NCI-H1930 (cell line): Measurements from ENCODE around the gene MCM7.

Source experiments
- DNase-seq, 2 experiments: peaks; one replicate each; lab custom pipeline; 2025; lab: John Stamatoyannopoulos, UW

MCM7 gene

GRCh38 chr7:100122568-100122967, 21.4 kb upstream of the MCM7 start:
- DNase-seq: no peak

GRCh38 chr7:100122067-100122466, 20.9 kb upstream of the MCM7 start:
- no peak for DNase-seq

- no peak for DNase-seq
These were observed 19.5 kb upstream of the MCM7 start for GRCh38 chr7:100120733-100121036.

DNA sequence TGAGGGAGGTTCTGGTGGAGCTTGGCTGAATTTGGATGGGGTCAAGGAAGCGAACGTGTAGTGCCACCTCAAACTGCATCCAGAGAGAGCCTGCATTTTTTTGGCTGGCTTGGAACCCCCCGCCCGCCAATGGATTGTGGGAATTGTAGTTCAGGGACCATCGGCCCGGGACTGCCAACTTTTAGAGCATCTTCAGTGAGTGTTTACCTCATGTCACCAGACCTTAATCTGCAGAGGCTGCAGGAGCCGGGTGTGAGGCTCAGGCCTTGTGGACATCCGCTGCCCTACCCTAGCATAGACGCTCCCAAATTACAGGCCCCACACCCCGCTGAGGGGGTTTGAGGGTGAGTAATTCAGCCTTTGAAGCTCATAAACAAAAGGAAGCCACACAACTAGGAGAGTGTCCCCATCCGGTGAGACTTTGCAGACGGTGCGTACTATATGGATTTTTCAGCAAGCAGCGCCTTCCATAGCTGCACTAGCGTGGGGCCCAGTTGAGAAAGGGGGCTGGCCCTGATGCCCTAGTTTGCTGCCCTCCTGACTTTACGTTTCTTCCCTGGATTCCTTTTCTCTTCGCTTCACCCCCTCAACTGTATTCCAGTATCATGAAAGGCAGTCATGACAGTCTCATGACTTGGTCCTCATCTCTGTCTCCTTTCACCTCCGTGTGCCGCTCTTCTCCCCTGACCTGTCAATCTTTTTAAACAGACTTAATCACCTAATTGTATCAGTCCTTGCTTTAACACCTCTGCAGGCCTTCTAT, 19.0 kb upstream of the MCM7 start:
- DNase-seq: peak in 1 of 2 experiments; percentile 52

GRCh38 chr7:100119072-100119969, 18.1 kb upstream of the MCM7 start, which contains the start of the genes CNPY4 and TAF6:
CNPY4 (plus strand) TSS chr7:100119634; CDS start chr7:100119745, 111 bp downstream.
TAF6 (minus strand) TSS chr7:100119358; CDS start chr7:100114209, 5,149 bp downstream.
- DNase-seq: peak; percentile 95 to 96

DNA sequence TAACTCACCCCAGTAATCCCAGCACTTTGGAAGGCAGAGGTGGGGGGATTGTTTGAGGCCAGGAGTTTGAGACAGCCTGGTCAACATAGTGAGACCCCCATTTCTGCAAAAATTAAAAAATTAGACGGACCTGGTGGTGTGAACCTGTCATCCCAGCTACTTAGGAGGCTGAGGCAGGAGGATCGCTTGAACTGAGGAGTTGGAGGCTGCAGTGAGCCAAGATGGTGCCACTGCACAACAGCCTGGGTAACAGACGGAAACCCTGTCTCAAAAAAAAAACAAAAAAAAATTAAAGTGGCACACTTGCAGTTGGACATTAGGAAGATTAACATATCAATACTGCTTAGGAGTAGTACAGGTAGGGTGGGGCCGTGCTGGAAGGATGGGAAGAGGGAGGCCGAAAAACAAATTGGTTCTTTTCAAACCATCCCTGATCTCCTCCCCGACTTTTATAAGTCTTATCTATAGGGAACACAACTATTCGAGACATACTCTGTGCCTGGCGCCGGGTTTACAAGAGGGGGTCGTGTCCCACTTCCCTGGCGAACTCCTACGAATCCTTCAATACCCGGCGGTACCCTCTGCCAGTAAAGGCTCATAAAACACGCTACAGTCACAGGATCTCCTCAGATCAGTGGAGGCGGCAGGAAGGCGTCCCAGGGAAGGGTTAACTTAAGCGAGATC, 17.3 kb upstream of the MCM7 start:
- no peak for DNase-seq

DNA sequence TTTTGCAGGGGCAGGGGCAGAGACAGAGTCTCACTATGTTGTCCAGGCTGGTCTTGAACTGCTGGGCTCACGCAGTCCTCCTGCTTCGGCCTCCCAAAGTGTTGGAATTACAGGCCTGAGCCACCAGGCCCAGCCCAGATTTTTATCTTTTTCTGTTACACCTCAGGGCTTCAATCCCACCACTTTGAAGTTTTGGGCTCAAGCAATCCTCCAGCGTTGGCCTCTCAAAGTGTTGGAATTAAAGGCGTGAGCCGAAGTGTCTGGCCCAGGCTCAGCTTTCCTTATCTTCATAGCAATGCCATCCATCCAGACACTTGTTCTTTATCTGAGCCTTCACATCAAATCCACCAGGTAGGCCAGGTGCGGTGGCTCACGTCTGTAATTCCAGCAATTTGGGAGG, 13.8 kb upstream of the MCM7 start:
- no peak for DNase-seq

DNA sequence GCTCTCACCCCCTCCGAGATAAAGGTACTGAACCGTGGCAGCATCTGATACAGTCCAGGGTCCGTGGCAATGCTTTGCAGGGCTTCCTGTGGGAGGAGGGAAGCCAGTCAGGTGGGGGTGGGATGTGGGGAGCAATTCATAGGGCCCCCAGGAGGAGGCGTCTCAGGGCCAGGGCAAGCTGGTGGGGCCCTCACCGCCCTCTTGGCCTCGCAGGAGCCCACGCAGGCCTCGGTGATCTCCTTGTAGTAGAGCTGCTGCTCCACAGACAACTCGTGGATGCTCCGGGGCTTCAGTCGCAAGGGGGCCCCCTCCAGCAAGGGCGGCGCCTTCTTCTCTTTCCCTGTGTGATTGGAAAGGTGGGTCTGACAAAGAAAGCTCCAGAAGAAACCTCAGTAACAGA, 10.7 kb upstream of the MCM7 start:
- DNase-seq: no peak

DNA sequence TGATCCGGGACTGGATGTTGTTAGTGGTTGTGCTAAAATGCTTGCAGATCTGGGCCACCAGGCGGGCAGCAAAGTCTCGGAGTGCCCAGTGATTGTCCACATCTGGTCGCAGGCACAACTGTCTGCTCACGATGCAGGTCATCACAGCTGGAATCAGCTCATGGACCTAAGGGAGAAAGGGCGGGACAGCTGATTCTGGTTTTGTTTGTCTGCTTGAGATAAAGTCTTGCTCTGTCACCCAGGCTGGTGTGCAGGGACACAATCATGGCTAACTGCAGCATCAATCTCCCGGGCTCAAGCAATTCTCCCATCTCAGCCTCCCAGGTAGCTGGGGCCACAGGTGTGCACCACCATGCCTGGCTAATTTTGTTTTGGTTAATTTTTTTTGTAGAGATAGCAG, 10.0 kb upstream of the MCM7 start:
- DNase-seq: no peak

GRCh38 chr7:100109521-100110163, 8.4 kb upstream of the MCM7 start:
- no peak for DNase-seq

DNA sequence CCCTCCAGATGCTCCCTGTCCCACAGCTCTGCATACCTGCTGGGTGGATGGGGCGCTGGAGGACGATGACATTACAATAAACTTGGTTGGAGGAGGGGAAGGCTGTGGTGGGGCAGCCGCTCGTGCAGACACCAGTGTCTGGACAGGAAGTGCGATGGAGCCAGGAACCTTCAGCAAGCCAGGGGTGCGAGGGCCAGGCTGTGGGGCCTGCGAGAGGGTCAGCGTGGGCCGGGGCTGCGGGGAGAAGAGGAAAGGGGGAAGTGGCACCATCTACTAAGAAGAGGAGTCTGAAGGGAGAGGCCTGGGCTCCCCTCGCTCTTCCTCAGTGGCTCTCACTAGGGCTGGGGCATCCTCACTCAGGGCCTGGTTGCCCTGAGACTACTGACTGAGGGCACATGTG, 6.7 kb upstream of the MCM7 start:
- no peak for DNase-seq

GRCh38 chr7:100107125-100107737, 6.0 kb upstream of the MCM7 start:
- no peak for DNase-seq

- no peak for DNase-seq
These were observed 5.4 kb upstream of the MCM7 start for GRCh38 chr7:100106633-100107032.

DNA sequence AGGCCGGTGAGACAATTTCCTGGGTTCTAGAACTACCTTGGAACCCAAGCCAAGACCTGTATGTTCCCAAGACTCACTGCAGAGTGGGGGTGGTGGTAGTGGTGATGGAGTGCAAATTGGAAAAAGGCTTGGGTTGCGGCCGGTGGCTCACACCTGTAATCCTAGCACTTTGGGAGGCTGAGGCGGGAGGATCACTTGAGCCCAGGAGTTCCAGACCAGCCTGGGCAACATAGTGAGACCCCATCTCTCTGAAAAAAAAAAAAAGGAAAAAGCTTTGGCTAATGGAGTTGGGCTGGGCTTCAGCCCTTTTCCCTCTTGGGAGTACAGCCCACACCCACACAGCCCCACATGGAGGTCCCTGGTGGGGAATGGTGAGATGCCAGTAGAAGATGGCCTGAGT, 4.3 kb upstream of the MCM7 start:
- no peak for DNase-seq

- no peak for DNase-seq
These were observed 2.0 kb upstream of the MCM7 start for GRCh38 chr7:100102950-100103840.

DNA sequence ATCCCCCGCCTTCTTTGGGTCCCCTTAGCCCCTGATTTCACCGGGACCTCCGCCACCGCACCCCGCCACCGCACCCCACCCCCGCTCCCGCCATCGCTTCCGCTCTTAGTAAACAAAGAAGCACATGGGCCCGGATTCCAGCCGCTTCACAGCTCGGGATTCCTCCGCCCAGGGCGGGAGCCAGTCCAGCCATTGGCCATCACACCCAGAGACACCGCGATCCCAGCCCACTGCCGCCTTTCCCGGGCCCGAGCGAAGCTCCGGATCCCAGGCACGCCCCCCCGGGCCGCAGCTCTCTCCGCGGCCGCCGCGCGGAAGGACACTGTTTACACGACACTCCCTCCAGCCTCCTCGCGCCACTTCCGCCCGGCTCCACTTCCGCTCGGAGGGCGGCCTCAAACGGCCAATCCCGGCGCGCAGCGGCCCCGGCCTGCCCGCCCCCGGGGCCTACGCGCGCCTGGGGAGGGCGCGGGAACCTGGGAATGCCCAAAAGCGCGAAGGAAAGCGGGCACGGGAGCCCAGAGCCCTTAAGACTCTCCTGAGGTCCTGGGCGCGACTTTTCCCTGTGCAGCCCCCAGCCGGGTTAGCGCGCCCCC, 679 bp downstream of the MCM7 start:
- peak; percentile 94 to 97 for DNase-seq

DNA sequence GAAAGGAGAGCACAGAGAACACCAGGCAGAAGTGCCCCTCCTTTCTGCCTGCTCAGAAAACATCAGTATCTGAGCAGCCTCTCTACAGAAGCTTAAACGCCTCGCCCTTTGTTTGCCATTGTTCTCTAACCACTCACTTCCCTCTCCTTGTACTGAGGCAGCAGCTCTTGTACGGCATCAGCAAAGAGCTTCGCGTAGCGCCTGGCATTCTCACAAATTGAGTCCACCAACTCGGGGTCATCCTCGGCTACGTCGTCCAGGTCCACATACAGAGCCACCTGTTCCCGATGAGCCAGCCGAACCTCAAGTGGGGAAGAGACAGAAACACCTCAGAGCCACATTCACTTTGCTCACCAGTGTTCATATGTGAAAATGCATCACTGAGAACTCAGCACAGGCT, 1.7 kb downstream of the MCM7 start:
- no peak for DNase-seq

DNA sequence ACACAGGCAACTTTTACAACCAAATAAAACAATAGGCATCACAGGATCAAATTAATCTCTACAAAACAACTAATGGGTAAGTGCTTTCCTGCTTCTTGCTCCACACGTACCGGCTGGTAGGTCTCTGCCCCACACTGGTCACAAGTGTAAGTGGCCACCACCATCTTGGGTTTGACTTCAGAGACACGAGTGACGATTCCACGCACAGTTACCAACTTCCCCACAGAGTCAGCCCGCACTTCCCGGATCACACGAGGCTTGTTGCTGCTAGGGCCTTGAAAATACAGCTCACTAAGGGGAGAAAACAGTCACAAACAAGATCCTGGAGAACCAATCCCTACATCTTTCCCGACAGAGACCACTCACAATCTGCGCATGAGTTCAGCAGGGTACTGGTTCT, 2.3 kb downstream of the MCM7 start:
- no peak for DNase-seq

GRCh38 chr7:100095704-100096103, 5.5 kb downstream of the MCM7 start:
- no peak for DNase-seq

DNA sequence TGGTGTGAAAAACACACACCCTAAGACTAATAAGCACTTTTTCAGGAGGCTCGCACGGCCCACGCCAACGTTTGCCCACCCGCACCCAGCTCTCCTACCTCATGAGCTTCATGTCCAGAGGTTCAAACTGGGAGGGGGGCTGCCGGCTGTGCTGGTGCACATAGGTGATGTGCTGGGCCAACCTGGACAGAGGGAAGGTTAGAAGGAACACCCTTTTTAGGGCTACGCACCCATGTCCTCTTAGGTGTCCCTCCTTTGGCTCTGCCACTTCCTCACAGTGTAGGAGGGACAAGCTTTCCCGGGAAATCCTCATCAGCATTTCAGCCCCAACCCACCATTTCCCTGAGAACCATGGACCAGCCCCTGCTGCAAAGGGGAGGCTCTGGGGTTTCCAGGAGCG, 5.9 kb downstream of the MCM7 start:
- DNase-seq: no peak
